K562 (cell line): Measurements from ENCODE around the gene DHPS. TPM values are rescaled to one million over a fixed set of nuclear protein-coding genes. Genes with fewer than 3 reads are reported as not detected.

ENCODE experiments used
- ARID1B ChIP-seq: fragments of 450-650 bp; IDR thresholded peaks from 2 replicates; pipeline ENCODE4 v1.6.1; 2016; ENCODE audit warnings: antibody characterized with exemption, mild to moderate bottlenecking, inconsistent platforms
- CHD1 ChIP-seq: fragments of 200-600 bp; sonication (generic); IDR thresholded peaks from one replicate; pipeline ENCODE4 v1.6.1; 2012; ENCODE audit warnings: mild to moderate bottlenecking, moderate library complexity, low read length, inconsistent platforms
- E2F1 ChIP-seq: sonication (generic); formaldehyde crosslinking; IDR thresholded peaks from 2 replicates; pipeline ENCODE4 v1.8.1; 2023; ENCODE audit warnings: mild to moderate bottlenecking, missing genetic modification reagents, moderate library complexity
- FOS ChIP-seq: IDR thresholded peaks from 3 replicates; pipeline ENCODE4 v1.6.1; 2011; ENCODE audit not compliant: insufficient read length; ENCODE audit errors: extremely low read depth
- GMEB1 ChIP-seq: fragments of 250-450 bp; sonication (Bioruptor Pico); IDR thresholded peaks from 2 replicates; pipeline ENCODE4 v1.4.0; 2020; ENCODE audit warnings: mild to moderate bottlenecking
- GTF2A2 ChIP-seq: IDR thresholded peaks from 2 replicates; pipeline ENCODE4 v1.6.1; 2016; ENCODE audit warnings: mild to moderate bottlenecking, missing genetic modification characterization, missing compliant biosample characterization
- HDAC1 ChIP-seq, 2 experiments: fragments of 450-650 bp; IDR thresholded peaks; 2 replicates each; pipeline ENCODE4 v1.6.1; 2016 to 2017; ENCODE audit warnings: inconsistent platforms in 1 of 2, mild to moderate bottlenecking in 1 of 2, moderate library complexity in 1 of 2
- RAD21 ChIP-seq, 2 experiments: fragments of 250-450 bp in 1 of 2; fragments of 450-650 bp in 1 of 2; sonication (Bioruptor Pico) in 1 of 2; formaldehyde crosslinking in 1 of 2; IDR thresholded peaks in 1 of 2; conservative IDR thresholded peaks in 1 of 2; 2 replicates each; pipeline versions ENCODE4 v1.4.0 to v1.8.0; 2020 to 2022; ENCODE audit warnings: mild to moderate bottlenecking in 2 of 2, moderate library complexity in 1 of 2
- SIN3B ChIP-seq: fragments of 450-650 bp; IDR thresholded peaks from 2 replicates; pipeline ENCODE4 v1.6.1; 2017; ENCODE audit warnings: low read depth, mild to moderate bottlenecking, moderate library complexity
- SP2 ChIP-seq: IDR thresholded peaks from 2 replicates; pipeline ENCODE4 v1.6.1; 2011; ENCODE audit warnings: mild to moderate bottlenecking, low read depth, low read length, moderate library complexity; ENCODE audit not compliant: poor library complexity, severe bottlenecking; ENCODE audit errors: extremely low read depth
- TEAD1 ChIP-seq, 2 experiments: fragments of 450-650 bp in 1 of 2; sonication (generic) in 1 of 2; formaldehyde crosslinking; IDR thresholded peaks; 2 replicates each; pipeline versions ENCODE4 v1.4.0 to v1.8.0; 2020 to 2022; ENCODE audit warnings: mild to moderate bottlenecking in 2 of 2, missing genetic modification reagents in 1 of 2
- ZNF551 ChIP-seq: fragments of 250-450 bp; sonication (Bioruptor Pico); IDR thresholded peaks from 2 replicates; pipeline ENCODE4 v1.5.0; 2021; ENCODE audit warnings: mild to moderate bottlenecking, moderate library complexity
- ZNF561 ChIP-seq: fragments of 450-650 bp; formaldehyde crosslinking; conservative IDR thresholded peaks from 2 replicates; pipeline ENCODE4 v1.4.0; 2020; ENCODE audit warnings: mild to moderate bottlenecking, moderate library complexity
- ZNF696 ChIP-seq: fragments of 250-450 bp; sonication (Bioruptor Pico); conservative IDR thresholded peaks from 2 replicates; pipeline ENCODE4 v1.4.0; 2020; ENCODE audit warnings: mild to moderate bottlenecking, moderate library complexity
- polyA plus RNA-seq, 8 experiments: library from polyadenylated mRNA; depleted of rRNA in 4 of 8; stranded (reverse) in 5 of 8; unstranded in 3 of 8; fragments of >200 nt; fragmentation: Nextera tagmentation in 2 of 8; fragmentation: Illumina TruSeq in 1 of 8; extraction: Ambion mirVana in 2 of 8; extraction: Trizol in 1 of 8; gene quantifications; 2 replicates each; pipeline versions ENCODE4 v1.2.1 to v1.2.3, GENCODE V29; 2011 to 2014; ENCODE audit warnings: inconsistent platforms in 1 of 8, missing spikeins in 1 of 8
- total RNA-seq, 7 experiments: library from RNA; depleted of rRNA in 6 of 7; stranded (reverse); fragments of >200 nt in 6 of 7; fragmentation: Illumina TruSeq in 2 of 7; extraction: Trizol in 2 of 7; gene quantifications; 2 replicates each; pipeline versions ENCODE4 v1.2.1 to v1.2.3, GENCODE V29; 2011 to 2021; ENCODE audit warnings: low replicate concordance in 1 of 7
- TF ChIP-seq, protein P1 (sequence below): sonication (generic); formaldehyde crosslinking; IDR thresholded peaks from 2 replicates; pipeline ENCODE4 v1.8.0; 2022; ENCODE audit warnings: mild to moderate bottlenecking, missing genetic modification reagents
- TF ChIP-seq, protein P2 (sequence below): fragments of 250-450 bp; sonication (Bioruptor Pico); IDR thresholded peaks from 2 replicates; pipeline ENCODE4 v1.5.0; 2022; ENCODE audit warnings: mild to moderate bottlenecking
- TF ChIP-seq, protein P3 (sequence below): sonication (generic); formaldehyde crosslinking; IDR thresholded peaks from 2 replicates; pipeline ENCODE4 v1.8.1; 2023; ENCODE audit warnings: mild to moderate bottlenecking, missing genetic modification reagents

Gene DHPS
- total and polyA plus RNA-seq, 9 of the 15 experiments (the other 6 are each of a cell fraction or from before 2014, with no cell fraction given): 47.1 to 110 (median 79.9) TPM

DNA sequence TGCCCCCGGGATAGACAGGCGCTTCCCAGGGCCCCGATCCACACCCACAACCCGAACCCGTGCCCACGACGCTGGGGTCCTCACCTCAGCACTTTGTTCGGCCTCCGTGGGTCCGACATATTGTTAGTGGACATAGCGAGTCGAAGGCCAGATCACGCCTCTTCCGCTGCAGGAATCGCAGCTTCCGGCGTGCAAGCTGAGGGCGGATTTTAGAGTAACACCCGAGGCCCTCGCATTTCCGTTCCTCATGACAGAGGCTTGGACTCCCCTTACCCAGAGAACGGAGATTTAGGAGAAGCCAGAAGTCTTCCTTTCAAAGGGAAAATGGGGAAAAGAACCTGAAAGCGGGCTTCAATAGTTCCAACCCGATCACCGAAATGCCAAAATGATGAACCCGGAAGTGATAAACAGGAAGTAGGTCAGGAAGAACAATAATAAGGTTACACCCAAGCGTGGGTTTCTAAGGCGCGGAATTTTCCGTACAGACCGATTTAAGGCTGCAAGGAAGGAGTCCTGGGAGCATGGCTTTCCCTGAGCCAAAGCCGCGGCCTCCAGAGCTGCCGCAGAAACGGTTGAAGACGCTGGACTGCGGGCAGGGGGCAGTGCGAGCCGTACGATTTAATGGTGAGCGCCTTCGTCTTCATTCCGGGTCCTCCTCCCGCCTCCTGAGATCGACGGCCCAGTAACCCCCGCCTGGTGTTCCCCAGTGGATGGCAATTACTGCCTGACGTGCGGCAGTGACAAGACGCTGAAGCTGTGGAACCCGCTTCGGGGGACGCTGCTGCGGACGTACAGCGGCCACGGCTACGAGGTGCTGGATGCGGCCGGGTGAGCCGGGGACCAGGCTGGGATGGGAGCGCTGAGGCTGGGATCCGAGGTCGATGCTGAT, 12.2 kb downstream of the DHPS start (continued):
- TF ChIP-seq ZNF561 (CRISPR knock-in tag) (0 out of 2 replicates have a peak, but pooled peaks have one; percentile 46), RAD21 (CRISPR knock-in tag; conservative IDR thresholded peaks at IDR 0.05 in 1 of 2, IDR thresholded peaks at IDR 0.05 in 1 of 2) (peak in 1 of 2 experiments; percentile 7; a peak in 1 of 4 replicates), SIN3B (peak; percentile 96), HDAC1 (IDR thresholded peaks at IDR 0.05) (peak in 1 of 2 experiments; percentile 84; a peak in 2 of 4 replicates), E2F1 (CRISPR knock-in tag) (peak; percentile 20; the same call in 1 of the 2 replicates), ZNF696 (no peak), GMEB1 (CRISPR knock-in tag) (peak; percentile 66), FOS (no peak), CHD1 (no peak), ARID1B (0 out of 2 replicates have a peak, but pooled peaks have one; percentile 16), TEAD1 (CRISPR knock-in tag; IDR thresholded peaks at IDR 0.05) (no peak), ZNF551 (no peak), GTF2A2 (no peak; the same call in 1 of the 2 replicates), SP2 (no peak)
- TF ChIP-seq, protein P1, sequence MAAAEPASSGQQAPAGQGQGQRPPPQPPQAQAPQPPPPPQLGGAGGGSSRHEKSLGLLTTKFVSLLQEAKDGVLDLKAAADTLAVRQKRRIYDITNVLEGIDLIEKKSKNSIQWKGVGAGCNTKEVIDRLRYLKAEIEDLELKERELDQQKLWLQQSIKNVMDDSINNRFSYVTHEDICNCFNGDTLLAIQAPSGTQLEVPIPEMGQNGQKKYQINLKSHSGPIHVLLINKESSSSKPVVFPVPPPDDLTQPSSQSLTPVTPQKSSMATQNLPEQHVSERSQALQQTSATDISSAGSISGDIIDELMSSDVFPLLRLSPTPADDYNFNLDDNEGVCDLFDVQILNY (CRISPR knock-in tag): 0 out of 2 replicates have a peak, but pooled peaks have one; percentile 42
- TF ChIP-seq, protein P2, sequence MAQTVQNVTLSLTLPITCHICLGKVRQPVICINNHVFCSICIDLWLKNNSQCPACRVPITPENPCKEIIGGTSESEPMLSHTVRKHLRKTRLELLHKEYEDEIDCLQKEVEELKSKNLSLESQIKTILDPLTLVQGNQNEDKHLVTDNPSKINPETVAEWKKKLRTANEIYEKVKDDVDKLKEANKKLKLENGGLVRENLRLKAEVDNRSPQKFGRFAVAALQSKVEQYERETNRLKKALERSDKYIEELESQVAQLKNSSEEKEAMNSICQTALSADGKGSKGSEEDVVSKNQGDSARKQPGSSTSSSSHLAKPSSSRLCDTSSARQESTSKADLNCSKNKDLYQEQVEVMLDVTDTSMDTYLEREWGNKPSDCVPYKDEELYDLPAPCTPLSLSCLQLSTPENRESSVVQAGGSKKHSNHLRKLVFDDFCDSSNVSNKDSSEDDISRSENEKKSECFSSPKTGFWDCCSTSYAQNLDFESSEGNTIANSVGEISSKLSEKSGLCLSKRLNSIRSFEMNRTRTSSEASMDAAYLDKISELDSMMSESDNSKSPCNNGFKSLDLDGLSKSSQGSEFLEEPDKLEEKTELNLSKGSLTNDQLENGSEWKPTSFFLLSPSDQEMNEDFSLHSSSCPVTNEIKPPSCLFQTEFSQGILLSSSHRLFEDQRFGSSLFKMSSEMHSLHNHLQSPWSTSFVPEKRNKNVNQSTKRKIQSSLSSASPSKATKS: 0 out of 2 replicates have a peak, but pooled peaks have one; percentile 6
- TF ChIP-seq, protein P3, sequence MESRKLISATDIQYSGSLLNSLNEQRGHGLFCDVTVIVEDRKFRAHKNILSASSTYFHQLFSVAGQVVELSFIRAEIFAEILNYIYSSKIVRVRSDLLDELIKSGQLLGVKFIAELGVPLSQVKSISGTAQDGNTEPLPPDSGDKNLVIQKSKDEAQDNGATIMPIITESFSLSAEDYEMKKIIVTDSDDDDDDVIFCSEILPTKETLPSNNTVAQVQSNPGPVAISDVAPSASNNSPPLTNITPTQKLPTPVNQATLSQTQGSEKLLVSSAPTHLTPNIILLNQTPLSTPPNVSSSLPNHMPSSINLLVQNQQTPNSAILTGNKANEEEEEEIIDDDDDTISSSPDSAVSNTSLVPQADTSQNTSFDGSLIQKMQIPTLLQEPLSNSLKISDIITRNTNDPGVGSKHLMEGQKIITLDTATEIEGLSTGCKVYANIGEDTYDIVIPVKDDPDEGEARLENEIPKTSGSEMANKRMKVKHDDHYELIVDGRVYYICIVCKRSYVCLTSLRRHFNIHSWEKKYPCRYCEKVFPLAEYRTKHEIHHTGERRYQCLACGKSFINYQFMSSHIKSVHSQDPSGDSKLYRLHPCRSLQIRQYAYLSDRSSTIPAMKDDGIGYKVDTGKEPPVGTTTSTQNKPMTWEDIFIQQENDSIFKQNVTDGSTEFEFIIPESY: no peak
